HG03025 (cell line): ENCODE data around the gene DNAAF6.
"Not testable (repeated sequence)": the region's sequence is repeated elsewhere in the genome, so short reads cannot be mapped to it uniquely, and the experiment has no call there.

Experiments used
- ATAC-seq: cut with Tn5 transposase; IDR thresholded peaks from one replicate; pipeline ENCODE4 v1.9.1; 2021; ENCODE audit warnings: mild to moderate bottlenecking, moderate library complexity; ENCODE audit not compliant: unreplicated experiment, low FRiP score

DNAAF6 gene

GRCh38 chrX:107205770-107206696 is at the start of gene DNAAF6, which contains the start of gene NUP62CL:
Gene DNAAF6, plus strand, starts transcription at chrX:107206611. Its CDS starts 6,265 bp downstream, at chrX:107212876.
Gene NUP62CL, minus strand, starts transcription at chrX:107206433. Its CDS starts 31,287 bp downstream, at chrX:107175146.
- peak; percentile 87 for ATAC-seq

GRCh38 chrX:107157618-107158017 is 48.8 kb upstream of the DNAAF6 start:
- ATAC-seq = not testable (repeated sequence)

- no peak for ATAC-seq
Observed at GRCh38 chrX:107167163-107167921, 39.1 kb upstream of the DNAAF6 start.

- no peak for ATAC-seq
Observed at GRCh38 chrX:107168257-107168656, 38.2 kb upstream of the DNAAF6 start.

GRCh38 chrX:107168712-107169111 is 37.7 kb upstream of the DNAAF6 start:
- ATAC-seq = no peak

GRCh38 chrX:107171369-107172102 is 34.9 kb upstream of the DNAAF6 start:
- no peak for ATAC-seq

GRCh38 chrX:107197319-107197718 is 9.1 kb upstream of the DNAAF6 start:
- ATAC-seq = no peak

GRCh38 chrX:107198074-107198473 is 8.3 kb upstream of the DNAAF6 start:
- ATAC-seq = not testable (repeated sequence)

GRCh38 chrX:107199491-107199890 is 6.9 kb upstream of the DNAAF6 start:
- ATAC-seq = no peak

- ATAC-seq = no peak
Observed at GRCh38 chrX:107204068-107204605, 2.3 kb upstream of the DNAAF6 start.

GRCh38 chrX:107206697-107207065 is 270 bp downstream of the DNAAF6 start:
- ATAC-seq = no peak

- ATAC-seq = no peak
Observed at GRCh38 chrX:107207089-107207488, 678 bp downstream of the DNAAF6 start.

- ATAC-seq = no peak
Observed at GRCh38 chrX:107207943-107208342, 1.5 kb downstream of the DNAAF6 start.

- ATAC-seq = no peak
Observed at GRCh38 chrX:107213477-107213876, 7.1 kb downstream of the DNAAF6 start.

GRCh38 chrX:107226757-107227156 is 20.3 kb downstream of the DNAAF6 start:
- no peak for ATAC-seq

- ATAC-seq = no peak
Observed at GRCh38 chrX:107227780-107228485, 21.5 kb downstream of the DNAAF6 start.

- no peak for ATAC-seq
Observed at GRCh38 chrX:107228486-107228819, 22.0 kb downstream of the DNAAF6 start.

GRCh38 chrX:107272431-107272921 is 66.1 kb downstream of the DNAAF6 start:
- no peak for ATAC-seq

- no peak for ATAC-seq
Observed at GRCh38 chrX:107273795-107274194, 67.4 kb downstream of the DNAAF6 start.

GRCh38 chrX:107288676-107289075 is 82.3 kb downstream of the DNAAF6 start:
- no peak for ATAC-seq
